Activated CD8-positive, alpha-beta memory T cell treated with anti-CD3 and anti-CD28 coated beads for 4 hours (primary cell): ENCODE results near the gene VSIG4.

Experiments used
- DNase-seq, 2 donors: peaks; one replicate each; pipeline ENCODE4 v3.0.0-alpha.2; 2020; ENCODE audit warnings: low read depth in 2 of 2

The VSIG4 gene

GRCh38 chrX:66023385-66024091, 16.3 kb downstream of the VSIG4 start:
- DNase-seq: no peak

GRCh38 chrX:66022632-66023384, 17.1 kb downstream of the VSIG4 start:
- DNase-seq: no peak

- DNase-seq: no peak
Observed at GRCh38 chrX:66021765-66022631, 17.9 kb downstream of the VSIG4 start.

GRCh38 chrX:66021401-66021764, 18.5 kb downstream of the VSIG4 start:
- no peak for DNase-seq

- no peak for DNase-seq
Observed at GRCh38 chrX:66020631-66021334, 19.1 kb downstream of the VSIG4 start.

GRCh38 chrX:66019974-66020373, 19.9 kb downstream of the VSIG4 start:
- DNase-seq: no peak

GRCh38 chrX:66019310-66019652, 20.6 kb downstream of the VSIG4 start:
- no peak for DNase-seq

GRCh38 chrX:66018585-66019309, 21.1 kb downstream of the VSIG4 start:
- DNase-seq: no peak

- no peak for DNase-seq
Observed at GRCh38 chrX:66017659-66018170, 22.2 kb downstream of the VSIG4 start.

GRCh38 chrX:66016905-66017658, 22.8 kb downstream of the VSIG4 start:
- DNase-seq: no peak

GRCh38 chrX:66015900-66016689, 23.8 kb downstream of the VSIG4 start:
- no peak for DNase-seq

GRCh38 chrX:66015152-66015831, 24.6 kb downstream of the VSIG4 start:
- no peak for DNase-seq

- DNase-seq: no peak
Observed at GRCh38 chrX:66014556-66014955, 25.3 kb downstream of the VSIG4 start.

GRCh38 chrX:66014084-66014483, 25.8 kb downstream of the VSIG4 start:
- DNase-seq: no peak

GRCh38 chrX:66013194-66013816, 26.6 kb downstream of the VSIG4 start:
- DNase-seq: no peak

- no peak for DNase-seq
Observed at GRCh38 chrX:66012094-66012534, 27.8 kb downstream of the VSIG4 start.

GRCh38 chrX:66009231-66009845, 30.5 kb downstream of the VSIG4 start:
- no peak for DNase-seq
